ENCODE measurements around the gene DONSON. TPM values are rescaled to one million over a fixed set of nuclear protein-coding genes. Genes with fewer than 3 reads are reported as not detected.

DONSON gene
- total and polyA plus RNA-seq, 2 of the 8 experiments (the other 6 are each of a cell fraction or from before 2014, with no cell fraction given): 21.9 to 32.5 TPM

DNA sequence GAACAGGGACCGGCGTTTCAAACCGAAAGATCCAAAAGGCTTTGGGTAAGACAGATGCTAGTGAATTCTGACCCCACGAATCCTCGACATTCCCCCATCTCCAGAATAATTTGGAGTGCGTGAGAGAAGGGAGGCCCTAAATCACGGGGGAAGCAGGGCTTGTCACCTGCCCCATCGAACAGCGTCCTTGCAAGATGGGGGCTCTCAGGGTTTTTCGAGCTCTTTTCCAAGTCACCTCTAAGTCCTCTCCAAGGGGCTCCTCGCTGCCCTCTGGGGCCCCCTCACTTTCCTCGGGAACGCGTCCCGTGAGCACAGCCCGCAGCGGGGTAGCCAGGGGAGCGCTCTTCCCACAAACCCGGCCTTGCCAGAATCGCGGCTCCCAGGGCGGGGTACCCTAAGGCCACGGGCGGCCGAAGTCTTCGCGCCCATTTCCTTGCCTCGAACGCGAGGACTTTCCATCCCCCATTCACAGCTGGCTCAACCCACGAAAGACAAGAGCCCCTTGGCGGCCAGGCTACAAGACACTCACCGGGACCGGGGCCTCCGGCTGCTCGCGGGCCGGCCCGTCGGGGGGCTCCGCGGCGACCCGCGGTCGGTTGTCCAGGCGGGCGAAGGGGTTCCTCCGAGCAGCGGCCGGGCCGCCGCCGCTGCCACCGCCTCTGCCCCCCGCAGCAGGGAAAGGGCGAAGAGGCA, 546 bp downstream of the DONSON start:
- Histone ChIP-seq H3K18ac (ENCODE audit: extremely low read depth, low read length) (peak overlapping the region; percentile 48), H3K27ac (ENCODE audit: low read depth, low read length) (peak overlapping the region; percentile 72; the same call in 1 of the 2 replicates), H3K14ac (ENCODE audit: insufficient read length) (no peak overlapping the region), H2AK5ac (ENCODE audit: low read depth, low read length) (no peak overlapping the region), H4K5ac (ENCODE audit: insufficient read length, low read depth, low read length) (no peak overlapping the region), H3K9ac (replicated peaks in 1 of 4; ENCODE audit: extremely low read depth in 1 of 4, low read depth in 3 of 4, low read length in 3 of 4) (peak overlapping the region; percentile 71 to 95 (median 78)), H3K23me2 (ENCODE audit: low read depth, low read length) (peaks cover 10% of the 10 kb centered on the region; the same call in 1 of the 2 replicates), H3K4me2 (ENCODE audit: insufficient read depth in 1 of 2, low read depth in 2 of 2, low read length in 2 of 2) (peak overlapping the region; percentile 81 to 83), H3K56ac (replicated peaks; ENCODE audit: insufficient read length, low read depth, low read length) (peak overlapping the region; percentile 37), H3K4me3 (ENCODE audit: extremely low read depth in 1 of 4, insufficient read depth in 2 of 4, low read depth in 3 of 4, low read length in 4 of 4) (peak overlapping the region; percentile 66 to 90 (median 88)), H3K79me1 (ENCODE audit: low read depth, low read length) (no peaks in the 10 kb centered on the region), H2BK12ac (ENCODE audit: low read depth, low read length) (no peak overlapping the region), H2BK5ac (ENCODE audit: low read depth, low read length) (no peak overlapping the region), H3K4ac (replicated peaks; ENCODE audit: insufficient read length, low read depth, low read length) (no peak overlapping the region), H3K4me1 (replicated peaks in 1 of 4; ENCODE audit: control insufficient read depth in 3 of 4, insufficient read depth in 4 of 4, low read length in 3 of 4) (peaks cover 0 to 2% (median under 1%) of the 10 kb centered on the region in 4 experiments; a peak in 2 of 7 replicates), H4K20me1 (replicated peaks in 1 of 2; ENCODE audit: control insufficient read depth in 1 of 2, insufficient read depth in 2 of 2, low read length in 2 of 2) (no peaks in the 10 kb centered on the region), H4K8ac (ENCODE audit: extremely low read depth, insufficient read depth, low read length) (peak overlapping the region; percentile 93), H2BK20ac (ENCODE audit: low read length) (no peak overlapping the region), H2BK15ac (ENCODE audit: low read length) (no peak overlapping the region), H2AFZ (ENCODE audit: low read length) (peak overlapping the region; percentile 11; the same call in 1 of the 2 replicates), H3K9me3 (ENCODE audit: insufficient read depth in 2 of 2, low read depth in 1 of 2, low read length in 1 of 2) (no peaks in the 10 kb centered on the region), H3K27me3 (replicated peaks in 1 of 4; ENCODE audit: control insufficient read depth in 3 of 4, extremely low read depth in 1 of 4, insufficient read depth in 3 of 4, low read length in 3 of 4) (no peaks in the 10 kb centered on the region), H3K79me2 (ENCODE audit: control insufficient read depth in 1 of 2, insufficient read depth in 2 of 2, low read length in 2 of 2) (peaks cover 0 to 23% of the 10 kb centered on the region in 2 experiments; a peak in 2 of 4 replicates), H4K91ac (replicated peaks; ENCODE audit: insufficient read length, low read length) (no peak overlapping the region), H3K23ac (ENCODE audit: insufficient read length) (no peak overlapping the region), H2BK120ac (replicated peaks; ENCODE audit: low read depth, low read length) (no peak overlapping the region), H3K36me3 (ENCODE audit: control insufficient read depth in 2 of 4, insufficient read depth in 4 of 4, low read length in 3 of 4) (peaks cover 0 to 22% (median 1%) of the 10 kb centered on the region in 4 experiments; a peak in 3 of 8 replicates)
- ChIA-PET POLR2A (ENCODE audit: partially characterized antibody) (interaction anchor here (0.8 to 2.8 kb wide), 13 partner anchors 9 to 97 kb away, joined by 3 to 12 read pairs (median 4); partner anchors contain the start of genes DNAJC28, GART and SON), CTCF (ENCODE audit: partially characterized antibody) (interaction anchor here (2.0 kb wide), 1 partner anchor 16 kb away, joined by 11 read pairs; no protein-coding TSS in a partner anchor)
- no peak for DNase-seq (ENCODE audit: low read depth in 1 of 2, low spot score in 2 of 2)
- WGBS, 2 experiments (ENCODE audit: extremely low coverage in 1 of 2, insufficient coverage in 1 of 2, insufficient read length in 1 of 2, insufficient replicate concordance in 2 of 2, low coverage in 1 of 2, low lambda C conversion rate in 2 of 2, missing lambda C conversion rate in 1 of 2): 2% methylated on average over 44 of the region's 57 CpGs; no CpG with 5 or more reads in 1 of the 2 experiments
- FAIRE-seq: no peak
- TF ChIP-seq CHD1 (IDR thresholded peaks at IDR 0.05; ENCODE audit: low read depth, low read length): no peak
- TF ChIP-seq RNF2 (IDR thresholded peaks at IDR 0.05; ENCODE audit: borderline replicate concordance, low read depth, low read length, missing control alignments, poor library complexity, severe bottlenecking): no peak
- TF ChIP-seq, protein P1, sequence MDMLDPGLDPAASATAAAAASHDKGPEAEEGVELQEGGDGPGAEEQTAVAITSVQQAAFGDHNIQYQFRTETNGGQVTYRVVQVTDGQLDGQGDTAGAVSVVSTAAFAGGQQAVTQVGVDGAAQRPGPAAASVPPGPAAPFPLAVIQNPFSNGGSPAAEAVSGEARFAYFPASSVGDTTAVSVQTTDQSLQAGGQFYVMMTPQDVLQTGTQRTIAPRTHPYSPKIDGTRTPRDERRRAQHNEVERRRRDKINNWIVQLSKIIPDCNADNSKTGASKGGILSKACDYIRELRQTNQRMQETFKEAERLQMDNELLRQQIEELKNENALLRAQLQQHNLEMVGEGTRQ (IDR thresholded peaks at IDR 0.05; ENCODE audit: low read length): no peak
- TF ChIP-seq SP2 (IDR thresholded peaks at IDR 0.05; ENCODE audit: low read length): no peak
- no peak for TF ChIP-seq CHD2 (IDR thresholded peaks at IDR 0.05; ENCODE audit: low read length)
- peak; percentile 37 for TF ChIP-seq EZH2 (IDR thresholded peaks at IDR 0.05; ENCODE audit: low read depth, low read length, severe bottlenecking)
- no peak; the same call in 1 of the 2 replicates for TF ChIP-seq E2F6 (IDR thresholded peaks at IDR 0.05)
- TF ChIP-seq ZNF274 (IDR thresholded peaks at IDR 0.05; ENCODE audit: borderline replicate concordance, extremely low read depth, low read length): no peak
- no peak for TF ChIP-seq RAD21 (IDR thresholded peaks at IDR 0.05 in 1 of 2, conservative IDR thresholded peaks at IDR 0.05 in 1 of 2; ENCODE audit: low read depth in 2 of 2, low read length in 2 of 2)
